GM12873 (cell line): ENCODE measurements around the gene THSD7B.

ENCODE experiments used
- CTCF ChIP-seq: IDR thresholded peaks from 2 replicates; pipeline ENCODE4 v1.5.1; 2012; ENCODE audit warnings: low read depth, mild to moderate bottlenecking, moderate library complexity, low read length, control low read depth; ENCODE audit not compliant: insufficient read depth; ENCODE audit errors: missing control alignments

The THSD7B gene

GRCh38 chr2:136863874-136864273 lies 98.5 kb downstream of the THSD7B start:
- no peak for TF ChIP-seq CTCF

- no peak for TF ChIP-seq CTCF
Observed at GRCh38 chr2:136871424-136871823, 106.1 kb downstream of the THSD7B start.

- TF ChIP-seq CTCF = peak; percentile 54
Observed at GRCh38 chr2:136874258-136874657, 108.9 kb downstream of the THSD7B start.

GRCh38 chr2:136891100-136891499 lies 125.8 kb downstream of the THSD7B start:
- no peak for TF ChIP-seq CTCF

- TF ChIP-seq CTCF = no peak
Observed at GRCh38 chr2:136894007-136894634, 128.8 kb downstream of the THSD7B start.

GRCh38 chr2:136901732-136902131 lies 136.4 kb downstream of the THSD7B start:
- TF ChIP-seq CTCF = no peak

- no peak for TF ChIP-seq CTCF
Observed at GRCh38 chr2:136905779-136906178, 140.4 kb downstream of the THSD7B start.
